ENCODE results near the gene MYL4. TPM values are rescaled to one million over a fixed set of nuclear protein-coding genes. Genes with fewer than 3 reads are reported as not detected.

Gene MYL4
- polyA plus RNA-seq, 1 experiment: 0.21 TPM

DNA sequence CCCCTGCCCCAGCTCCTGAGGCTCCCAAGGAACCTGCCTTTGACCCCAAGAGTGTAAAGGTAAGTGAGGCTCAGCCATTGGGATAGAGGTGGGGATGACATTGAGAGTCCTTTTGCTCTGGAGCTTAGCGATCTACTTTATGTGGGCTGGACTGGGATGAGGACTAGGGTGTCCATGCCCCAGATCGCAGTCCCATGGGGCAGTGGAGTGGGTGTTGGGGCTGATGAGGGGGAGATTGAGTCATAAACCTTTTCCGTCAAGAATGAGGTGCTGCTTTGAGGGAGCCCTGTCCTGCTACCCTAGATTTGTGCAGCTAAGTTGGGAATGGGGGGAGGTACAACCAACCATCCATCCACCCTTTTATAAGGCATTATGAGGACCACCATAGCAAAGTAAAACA, 351 bp downstream of the MYL4 start:
- TF ChIP-seq, protein P1, sequence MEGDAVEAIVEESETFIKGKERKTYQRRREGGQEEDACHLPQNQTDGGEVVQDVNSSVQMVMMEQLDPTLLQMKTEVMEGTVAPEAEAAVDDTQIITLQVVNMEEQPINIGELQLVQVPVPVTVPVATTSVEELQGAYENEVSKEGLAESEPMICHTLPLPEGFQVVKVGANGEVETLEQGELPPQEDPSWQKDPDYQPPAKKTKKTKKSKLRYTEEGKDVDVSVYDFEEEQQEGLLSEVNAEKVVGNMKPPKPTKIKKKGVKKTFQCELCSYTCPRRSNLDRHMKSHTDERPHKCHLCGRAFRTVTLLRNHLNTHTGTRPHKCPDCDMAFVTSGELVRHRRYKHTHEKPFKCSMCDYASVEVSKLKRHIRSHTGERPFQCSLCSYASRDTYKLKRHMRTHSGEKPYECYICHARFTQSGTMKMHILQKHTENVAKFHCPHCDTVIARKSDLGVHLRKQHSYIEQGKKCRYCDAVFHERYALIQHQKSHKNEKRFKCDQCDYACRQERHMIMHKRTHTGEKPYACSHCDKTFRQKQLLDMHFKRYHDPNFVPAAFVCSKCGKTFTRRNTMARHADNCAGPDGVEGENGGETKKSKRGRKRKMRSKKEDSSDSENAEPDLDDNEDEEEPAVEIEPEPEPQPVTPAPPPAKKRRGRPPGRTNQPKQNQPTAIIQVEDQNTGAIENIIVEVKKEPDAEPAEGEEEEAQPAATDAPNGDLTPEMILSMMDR (IDR thresholded peaks at IDR 0.05; ENCODE audit: insufficient read depth, low read depth, low read length): no peak
- no peak for DNase-seq (ENCODE audit: low read depth)
- no peaks in the 10 kb centered on the region for H3K36me3 ChIP-seq (ENCODE audit: control insufficient read depth, insufficient read depth, low read length)
- H3K4me3 ChIP-seq (ENCODE audit: low read depth, low read length): no peak overlapping the region
- peaks cover 2% of the 10 kb centered on the region; the same call in 1 of the 2 replicates for H3K27me3 ChIP-seq (ENCODE audit: control insufficient read depth, insufficient read depth, low read length)
- POLR2A ChIA-PET: no interaction called here
- CTCF ChIA-PET: interaction anchor here (0.9 to 1.4 kb wide), 3 partner anchors 20 to 106 kb away, joined by 3 to 7 read pairs (median 4); no protein-coding TSS in a partner anchor

DNA sequence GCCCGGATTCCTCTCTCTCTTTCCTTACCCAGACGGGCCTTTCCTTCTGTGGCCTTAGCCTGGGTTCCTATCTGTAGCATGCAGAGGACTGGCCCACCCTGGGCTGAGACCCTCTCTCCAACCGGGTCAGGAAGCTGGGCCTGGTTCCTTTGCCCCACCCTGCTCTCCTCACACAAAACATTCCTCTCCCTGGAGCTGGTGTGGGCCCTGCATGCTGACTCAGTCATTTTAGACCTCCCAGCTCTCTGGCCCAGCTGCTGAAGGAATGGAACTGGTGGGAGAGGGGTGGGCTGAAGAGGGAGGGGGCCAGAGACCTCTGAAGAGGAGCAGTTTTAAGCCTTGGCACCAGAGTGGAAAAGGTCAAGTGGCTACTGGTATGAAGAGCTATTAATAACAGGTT, 957 bp downstream of the MYL4 start:
- DNase-seq (ENCODE audit: low read depth): no peak
- TF ChIP-seq, protein P1 (IDR thresholded peaks at IDR 0.05; ENCODE audit: insufficient read depth, low read depth, low read length): no peak
- H3K36me3 ChIP-seq (ENCODE audit: control insufficient read depth, insufficient read depth, low read length): no peaks in the 10 kb centered on the region
- ChIA-PET POLR2A (no interaction called here), CTCF (interaction anchor here (0.9 to 1.4 kb wide), 4 partner anchors 16 to 106 kb away, joined by 3 to 7 read pairs (median 4); no protein-coding TSS in a partner anchor)
- H3K4me3 ChIP-seq (ENCODE audit: low read depth, low read length): no peak overlapping the region
- H3K27me3 ChIP-seq (ENCODE audit: control insufficient read depth, insufficient read depth, low read length): peaks cover 2% of the 10 kb centered on the region; the same call in 1 of the 2 replicates

DNA sequence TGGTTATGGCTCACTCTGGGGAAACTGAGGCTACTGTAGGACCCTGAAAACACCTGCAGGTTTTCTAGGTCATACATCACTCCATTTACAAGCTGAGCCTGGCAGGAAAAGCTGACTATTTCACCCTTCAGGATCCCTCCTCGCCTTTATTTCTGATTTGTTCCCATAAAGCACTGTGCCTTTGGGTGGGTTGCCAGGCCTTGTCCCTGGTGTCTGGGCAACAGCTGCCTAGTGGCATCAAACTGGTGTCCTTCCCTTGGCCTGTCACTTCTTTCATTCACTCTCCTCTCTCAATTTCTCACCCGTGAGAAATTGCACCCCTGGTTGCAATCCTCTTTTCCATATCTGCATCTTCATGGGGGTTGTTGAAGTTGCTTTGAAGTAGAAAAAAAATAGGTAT, 1.6 kb downstream of the MYL4 start:
- ChIA-PET POLR2A (no interaction called here), CTCF (interaction anchor here (0.7 to 1.4 kb wide), 4 partner anchors 15 to 487 kb away, joined by 3 to 7 read pairs (median 4); no protein-coding TSS in a partner anchor)
- Histone ChIP-seq H3K36me3 (ENCODE audit: control insufficient read depth, insufficient read depth, low read length) (no peaks in the 10 kb centered on the region), H3K4me3 (ENCODE audit: low read depth, low read length) (no peak overlapping the region), H3K27me3 (ENCODE audit: control insufficient read depth, insufficient read depth, low read length) (peaks cover 2% of the 10 kb centered on the region; the same call in 1 of the 2 replicates)
- DNase-seq (ENCODE audit: low read depth): no peak
- TF ChIP-seq, protein P1 (IDR thresholded peaks at IDR 0.05; ENCODE audit: insufficient read depth, low read depth, low read length): no peak

DNA sequence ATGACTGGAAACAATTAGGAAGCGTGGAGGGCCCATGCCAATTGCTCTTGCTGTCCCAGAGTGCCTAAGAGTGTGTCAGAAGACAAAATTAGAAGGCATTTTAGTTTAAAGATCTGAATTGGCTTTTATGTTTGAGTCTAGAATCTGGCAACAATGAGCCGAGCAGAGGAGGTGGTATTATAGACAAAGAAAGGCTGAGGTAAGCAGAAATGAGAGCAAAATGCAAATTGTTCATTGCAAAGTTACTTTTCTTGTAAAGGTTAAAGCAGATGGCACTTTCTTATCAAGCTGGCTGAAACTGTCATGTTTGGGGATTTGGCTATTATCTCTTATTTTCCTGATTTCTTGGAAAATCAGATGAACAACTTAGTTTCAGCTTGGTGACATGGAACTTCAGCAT, 3.3 kb downstream of the MYL4 start:
- Histone ChIP-seq H3K4me3 (ENCODE audit: low read depth, low read length) (no peak overlapping the region), H3K27me3 (ENCODE audit: control insufficient read depth, insufficient read depth, low read length) (peaks cover 2% of the 10 kb centered on the region; the same call in 1 of the 2 replicates), H3K36me3 (ENCODE audit: control insufficient read depth, insufficient read depth, low read length) (no peaks in the 10 kb centered on the region)
- no peak for DNase-seq (ENCODE audit: low read depth)
- ChIA-PET CTCF (no interaction called here), POLR2A (no interaction called here)
- TF ChIP-seq, protein P1 (IDR thresholded peaks at IDR 0.05; ENCODE audit: insufficient read depth, low read depth, low read length): no peak

DNA sequence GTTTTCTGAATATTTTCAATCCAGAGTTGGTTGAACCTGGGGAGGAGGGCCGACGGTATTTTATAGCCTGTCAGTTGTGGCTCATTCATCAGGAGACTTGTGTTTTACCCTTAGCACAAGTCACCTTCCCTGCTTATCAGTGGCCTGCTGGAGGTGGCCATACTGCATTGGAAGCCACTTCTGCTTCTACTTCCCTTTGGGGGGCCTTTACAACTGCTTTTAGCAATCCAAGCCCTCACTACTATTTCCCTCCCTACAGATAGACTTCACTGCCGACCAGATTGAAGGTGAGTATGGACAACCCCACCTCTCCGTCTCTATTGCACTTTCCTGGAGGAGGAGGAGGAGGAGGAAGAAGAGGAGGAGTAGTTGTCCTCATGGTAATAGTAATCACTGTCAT, 4.4 kb downstream of the MYL4 start:
- TF ChIP-seq, protein P1 (IDR thresholded peaks at IDR 0.05; ENCODE audit: insufficient read depth, low read depth, low read length): no peak
- ChIA-PET CTCF (no interaction called here), POLR2A (no interaction called here)
- Histone ChIP-seq H3K4me3 (ENCODE audit: low read depth, low read length) (no peak overlapping the region), H3K36me3 (ENCODE audit: control insufficient read depth, insufficient read depth, low read length) (no peaks in the 10 kb centered on the region), H3K27me3 (ENCODE audit: control insufficient read depth, insufficient read depth, low read length) (peaks cover 2% of the 10 kb centered on the region; the same call in 1 of the 2 replicates)
- DNase-seq (ENCODE audit: low read depth): no peak
